GM18519 (cell line): Measurements from ENCODE around the gene BANP.
A peak's percentile ranks its signal among the peaks of the same experiment; 100 is the strongest.
"Not testable (repeated sequence)": the region's sequence is repeated elsewhere in the genome, so short reads cannot be mapped to it uniquely, and the experiment has no call there.

ENCODE experiments used
- ATAC-seq: cut with Tn5 transposase; IDR thresholded peaks from one replicate; pipeline ENCODE4 v1.9.1; 2021; ENCODE audit warnings: mild to moderate bottlenecking, moderate library complexity; ENCODE audit not compliant: unreplicated experiment, low FRiP score

The BANP gene, protein sequence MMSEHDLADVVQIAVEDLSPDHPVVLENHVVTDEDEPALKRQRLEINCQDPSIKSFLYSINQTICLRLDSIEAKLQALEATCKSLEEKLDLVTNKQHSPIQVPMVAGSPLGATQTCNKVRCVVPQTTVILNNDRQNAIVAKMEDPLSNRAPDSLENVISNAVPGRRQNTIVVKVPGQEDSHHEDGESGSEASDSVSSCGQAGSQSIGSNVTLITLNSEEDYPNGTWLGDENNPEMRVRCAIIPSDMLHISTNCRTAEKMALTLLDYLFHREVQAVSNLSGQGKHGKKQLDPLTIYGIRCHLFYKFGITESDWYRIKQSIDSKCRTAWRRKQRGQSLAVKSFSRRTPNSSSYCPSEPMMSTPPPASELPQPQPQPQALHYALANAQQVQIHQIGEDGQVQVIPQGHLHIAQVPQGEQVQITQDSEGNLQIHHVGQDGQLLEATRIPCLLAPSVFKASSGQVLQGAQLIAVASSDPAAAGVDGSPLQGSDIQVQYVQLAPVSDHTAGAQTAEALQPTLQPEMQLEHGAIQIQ

DNA sequence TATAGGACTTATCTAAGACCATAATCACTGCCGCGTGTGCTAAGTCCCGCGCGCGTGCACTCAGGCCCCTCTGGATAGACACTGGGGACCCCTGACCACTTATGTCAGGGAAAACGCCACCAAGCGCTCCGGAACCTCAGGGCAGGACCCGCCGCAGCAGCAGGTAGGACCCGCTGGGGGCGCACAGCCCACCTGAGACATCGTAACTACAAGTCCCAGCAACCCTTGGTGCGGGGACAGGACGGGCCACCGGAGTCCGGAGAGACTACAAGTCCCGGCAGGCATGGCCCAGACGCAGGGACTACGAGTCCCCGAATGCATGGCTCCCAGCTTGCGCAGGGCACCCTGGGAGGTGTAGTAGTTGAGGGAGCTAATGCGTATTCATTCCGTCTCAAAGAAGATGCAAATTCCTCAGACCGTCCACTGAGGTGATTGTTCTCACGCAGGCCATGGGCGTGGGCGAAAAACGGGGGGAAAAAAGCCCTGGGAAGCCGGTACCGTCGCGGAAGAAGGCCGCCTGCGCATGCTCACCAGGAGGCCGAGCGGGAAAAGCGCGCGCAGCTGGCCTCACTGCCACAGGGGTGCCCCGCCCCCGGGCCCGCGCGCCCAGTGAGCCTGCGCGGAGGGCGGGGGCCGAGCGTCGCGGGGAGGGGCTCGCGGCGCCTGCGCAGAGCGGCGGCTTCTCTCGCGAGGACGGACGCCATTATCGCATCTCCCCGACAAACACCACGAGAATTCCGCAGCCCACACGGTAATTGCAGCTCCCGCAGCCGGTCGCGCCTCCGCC, at the start of gene BANP:
BANP (plus strand) TSS at position 670 of the 787 bp plus-strand sequence. CDS start 23,682 bp downstream, outside the sequence.
- ATAC-seq = peak; percentile 67

DNA sequence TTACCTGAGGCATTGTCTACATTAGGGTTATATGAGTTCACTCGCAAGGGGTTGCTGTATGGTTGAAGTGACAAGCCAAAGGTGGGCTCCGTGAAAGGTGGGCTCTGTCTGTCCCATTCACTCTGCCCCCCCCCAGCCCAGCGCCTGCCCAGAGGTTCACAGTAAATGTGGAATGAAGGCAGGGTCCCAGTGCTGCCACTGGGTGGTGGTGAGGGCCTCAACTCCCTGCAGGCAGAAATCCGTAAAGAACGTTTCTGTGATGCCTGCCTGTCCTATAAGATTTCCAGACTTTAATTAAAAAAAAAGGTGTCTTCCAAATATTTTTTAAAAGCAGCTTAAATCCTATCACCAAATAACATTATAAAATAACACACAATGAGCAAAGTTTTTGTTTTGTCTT, 46.3 kb upstream of the BANP start:
- not testable (repeated sequence) for ATAC-seq

DNA sequence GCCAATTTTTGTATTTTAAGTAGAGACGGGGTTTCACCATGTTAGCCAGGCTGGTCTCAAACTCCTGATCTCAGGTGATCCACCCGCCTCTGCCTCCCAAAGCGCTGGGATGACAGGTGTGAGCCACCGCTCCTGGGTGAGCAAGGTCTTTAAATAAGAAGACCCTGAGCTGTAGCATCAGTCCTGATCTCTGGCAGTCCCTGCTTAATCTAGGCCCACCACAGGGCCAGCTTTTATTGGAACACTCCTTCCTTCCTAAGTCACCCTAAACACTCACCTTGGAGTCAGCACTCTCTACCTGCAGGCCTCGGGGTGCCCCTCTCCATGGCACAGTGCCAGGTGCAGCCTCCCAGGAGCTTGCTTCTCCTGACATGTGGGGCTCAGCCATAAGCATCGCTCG, 45.7 kb upstream of the BANP start:
- not testable (repeated sequence) for ATAC-seq

DNA sequence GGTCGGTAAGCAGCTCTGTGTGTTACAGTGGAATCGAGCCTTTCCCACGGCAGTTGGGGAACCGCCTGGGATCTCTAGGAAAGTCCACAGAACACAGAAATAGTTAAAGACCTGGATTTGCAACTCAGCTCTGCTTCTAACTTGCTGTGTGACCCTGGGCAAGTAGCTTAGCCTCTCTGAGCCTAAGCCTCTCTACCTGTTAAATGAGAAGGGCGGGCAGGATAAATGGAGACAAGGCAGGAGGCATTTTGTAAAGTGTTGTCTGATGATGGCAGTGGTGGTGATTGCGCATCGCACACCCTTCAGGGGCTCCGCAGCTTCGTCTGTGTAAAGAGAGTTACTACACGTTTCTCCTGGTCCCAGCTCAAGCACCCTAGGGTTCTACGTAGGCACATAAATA, 43.1 kb upstream of the BANP start:
- not testable (repeated sequence) for ATAC-seq

DNA sequence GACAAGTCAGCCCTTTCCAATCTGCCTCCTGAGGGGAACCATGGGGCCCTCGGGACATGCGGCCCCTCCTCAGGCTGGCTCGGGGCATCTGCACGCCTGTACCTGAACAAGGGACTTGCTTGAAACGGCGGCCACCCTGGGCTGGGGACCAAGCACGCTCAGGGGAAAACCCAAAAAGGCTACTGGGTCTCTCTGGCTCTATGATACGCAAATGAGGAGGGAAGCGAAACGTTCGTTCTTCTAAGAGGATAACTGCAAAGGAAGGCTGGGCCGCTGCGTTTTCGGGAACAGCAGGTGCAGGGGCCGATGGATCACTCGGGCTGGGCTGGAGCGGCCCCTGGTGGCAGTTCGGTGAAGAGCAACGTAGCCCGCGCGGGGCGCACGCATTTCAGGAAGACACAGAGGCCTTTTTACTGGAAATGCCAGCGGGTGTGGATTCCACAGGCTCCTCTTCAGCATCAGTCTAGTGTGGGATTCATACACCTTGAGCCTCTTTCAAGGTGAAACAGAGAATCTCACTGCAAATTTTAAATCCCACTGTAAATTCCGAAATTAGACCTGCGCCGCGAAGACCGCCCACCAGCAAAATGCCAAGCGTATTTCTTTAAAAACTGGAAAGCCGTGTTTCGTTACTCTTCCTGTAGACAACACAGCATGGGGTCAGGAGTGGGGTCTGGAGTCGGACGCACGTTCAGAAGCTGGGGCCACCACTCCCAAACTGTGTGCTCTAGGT, 41.9 kb upstream of the BANP start:
- peak; percentile 76 for ATAC-seq

DNA sequence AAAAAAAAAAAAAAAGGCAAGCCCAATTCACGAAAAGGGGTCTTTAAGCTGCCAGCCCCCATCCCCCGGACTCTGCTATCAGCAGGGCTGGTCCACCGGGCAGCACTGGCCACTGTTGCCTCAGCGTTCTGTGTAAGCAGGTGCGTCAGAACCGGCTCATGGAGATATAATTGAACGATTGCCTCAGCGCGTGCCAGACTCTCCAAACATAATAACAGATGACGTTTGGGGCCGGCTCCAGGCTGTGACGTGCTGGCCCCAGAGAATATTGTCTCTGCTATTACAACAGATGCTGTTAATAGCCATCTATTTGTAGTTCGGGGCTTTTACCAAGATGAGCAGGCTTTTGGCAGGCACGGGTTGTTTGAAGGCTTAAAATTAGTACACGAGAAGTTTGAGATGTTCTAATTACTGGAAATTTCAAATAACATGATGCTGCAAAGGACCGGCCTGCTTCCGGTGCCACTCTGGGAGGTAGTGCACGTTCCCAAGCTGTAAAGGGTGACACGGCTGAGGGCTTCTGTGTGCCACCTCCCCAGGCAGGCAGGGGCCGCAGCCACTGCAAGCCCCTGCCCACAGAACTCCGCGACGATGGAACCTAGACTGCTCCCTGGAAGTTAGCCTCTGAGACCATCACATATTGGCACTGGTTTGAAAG, 40.0 kb upstream of the BANP start:
- ATAC-seq = not testable (repeated sequence)

DNA sequence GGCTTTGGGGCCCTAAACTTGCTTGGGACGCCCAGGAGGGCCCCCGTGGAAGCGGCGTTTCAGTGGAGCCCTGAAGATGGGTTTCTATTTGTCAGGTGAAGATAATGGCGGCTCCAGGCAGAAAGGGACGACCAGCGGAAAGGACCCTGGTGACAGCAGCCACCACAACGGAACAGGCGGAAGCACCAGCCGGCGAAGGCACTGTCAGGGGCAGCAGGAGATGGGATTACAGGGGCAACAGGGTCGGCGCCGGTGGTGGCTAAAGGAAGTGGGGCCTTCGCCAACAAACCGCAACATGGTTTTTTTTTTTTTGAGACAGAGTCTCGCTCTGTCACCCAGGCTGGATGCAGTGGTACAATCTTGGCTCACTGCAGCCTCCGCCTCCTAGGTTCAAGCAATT, 38.5 kb upstream of the BANP start:
- ATAC-seq = not testable (repeated sequence)

DNA sequence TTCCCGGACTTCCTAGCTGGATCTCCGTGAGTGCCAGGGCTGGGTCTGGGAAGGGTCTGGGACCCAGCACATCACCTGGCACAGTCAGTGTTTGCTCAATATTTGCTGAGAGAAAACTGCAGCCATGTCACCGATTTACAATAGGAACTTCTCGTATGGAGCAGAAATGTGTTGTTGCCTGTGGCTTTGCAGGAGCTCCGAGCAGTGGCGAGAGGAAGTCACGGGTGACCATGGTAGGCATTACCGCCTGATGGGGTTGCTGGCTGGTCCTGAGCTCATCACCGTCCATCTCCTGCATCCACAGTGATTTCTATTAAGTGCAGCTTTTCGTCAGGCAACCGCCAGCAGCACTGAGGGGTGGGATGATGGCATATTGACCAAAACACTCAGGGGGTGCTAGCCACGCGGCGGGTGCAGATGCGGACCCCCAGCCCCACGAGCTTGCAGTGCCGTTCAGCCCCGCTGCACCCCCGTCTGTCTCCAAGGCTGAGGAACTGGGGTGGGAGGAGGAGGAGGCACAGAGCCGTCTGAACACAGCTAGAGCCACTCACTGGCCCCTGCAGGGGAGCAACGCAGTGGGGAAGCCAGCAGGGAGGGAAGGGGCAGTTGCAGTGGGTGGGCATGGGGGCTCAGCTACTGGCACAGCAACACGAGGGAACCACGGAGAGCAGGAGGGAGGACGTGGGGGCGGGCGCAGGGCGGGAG, 37.1 kb upstream of the BANP start:
- not testable (repeated sequence) for ATAC-seq

DNA sequence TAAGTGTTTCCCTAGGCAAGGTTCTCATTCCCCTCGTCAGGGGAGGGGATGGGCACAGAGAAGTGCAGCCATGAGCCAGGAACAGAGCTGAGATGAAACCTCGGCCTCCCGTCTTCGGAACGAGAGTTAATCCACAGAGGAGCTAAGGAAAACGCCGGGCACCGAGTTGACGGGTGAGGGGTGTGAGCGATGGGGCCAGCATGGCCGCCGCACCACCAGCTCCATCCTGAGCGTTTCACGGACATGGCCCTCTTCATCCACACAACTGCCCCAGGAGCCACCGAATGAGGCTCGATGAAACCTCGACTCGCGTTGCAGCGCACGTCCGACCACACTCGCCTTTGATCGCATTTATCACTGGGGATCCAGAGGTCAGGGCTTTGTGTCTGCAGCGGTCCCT, 36.4 kb upstream of the BANP start:
- ATAC-seq = no peak

DNA sequence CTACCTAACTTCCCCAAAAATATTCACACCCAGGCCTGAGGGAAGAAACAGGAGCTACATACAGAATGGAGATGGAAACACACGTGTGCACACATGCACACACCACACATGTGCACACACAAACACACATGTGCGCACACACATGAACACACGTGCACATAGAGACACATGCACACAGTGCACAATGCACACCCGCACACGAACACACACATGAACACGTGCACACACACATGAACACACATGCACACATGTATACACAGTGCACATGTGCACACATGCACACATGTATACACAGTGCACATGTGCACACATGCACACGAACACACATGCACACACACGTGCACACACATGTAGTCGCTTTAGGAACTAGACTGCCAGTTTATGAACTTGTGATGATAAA, 33.7 kb upstream of the BANP start:
- ATAC-seq = no peak

DNA sequence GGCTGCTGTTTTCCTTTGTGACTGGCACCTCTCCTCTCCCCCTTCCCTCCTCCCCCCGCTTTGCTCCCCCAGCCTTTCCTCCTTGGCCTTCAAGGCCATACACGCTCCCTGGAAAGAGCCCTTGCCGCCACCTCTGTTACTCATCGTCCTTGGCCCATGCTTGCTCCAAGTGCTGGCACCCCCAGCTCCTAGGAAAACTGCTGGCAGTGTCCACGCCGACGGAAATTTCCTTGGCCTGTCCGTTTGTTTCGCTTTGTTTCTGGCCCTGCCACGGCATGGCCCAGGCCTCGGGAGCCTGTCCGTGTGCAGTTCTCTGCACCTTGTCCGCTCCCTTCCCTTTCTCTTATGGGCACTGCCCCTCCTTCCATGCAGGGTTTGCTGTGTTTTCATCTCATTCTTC, 32.9 kb upstream of the BANP start:
- ATAC-seq = no peak

DNA sequence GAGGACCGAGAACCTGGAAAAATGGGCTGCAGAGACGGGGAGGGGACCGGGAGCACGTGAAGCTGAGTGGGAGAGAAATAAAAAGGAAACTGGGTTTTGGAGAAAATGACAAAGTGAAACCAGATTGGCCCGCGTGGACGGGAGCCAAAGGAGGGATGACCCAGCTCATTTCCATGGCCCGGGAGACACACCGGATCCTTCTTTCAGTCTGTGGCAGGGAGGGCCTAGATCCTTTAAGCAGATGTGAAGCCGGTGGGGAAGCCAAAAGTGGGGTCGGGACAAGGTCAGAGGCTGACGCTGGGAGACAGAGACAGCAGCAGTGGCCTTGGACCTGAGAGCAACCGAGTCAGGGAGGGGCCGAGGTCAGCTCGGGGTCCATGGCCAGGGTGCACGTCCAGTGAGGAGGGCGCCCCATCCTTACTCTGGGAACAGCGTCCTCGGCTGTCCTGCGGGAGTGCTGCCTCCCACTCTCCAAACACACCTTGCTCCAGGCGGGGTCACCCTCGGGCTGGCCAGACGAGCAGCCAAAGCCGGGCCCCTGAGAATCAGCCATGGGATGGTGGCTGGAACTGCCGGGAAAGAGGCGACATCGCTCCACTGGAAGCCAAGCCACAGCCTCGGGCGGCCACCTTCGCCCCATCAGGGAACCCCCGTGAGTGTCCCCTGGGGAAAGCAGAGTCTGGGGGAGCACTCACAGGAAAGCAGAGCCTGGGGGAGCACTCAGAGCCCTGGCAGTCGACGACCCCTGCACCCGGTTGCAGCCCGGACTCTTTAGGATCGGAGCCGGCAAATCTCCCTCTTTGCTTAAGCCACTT, 32.2 kb upstream of the BANP start:
- ATAC-seq = no peak

DNA sequence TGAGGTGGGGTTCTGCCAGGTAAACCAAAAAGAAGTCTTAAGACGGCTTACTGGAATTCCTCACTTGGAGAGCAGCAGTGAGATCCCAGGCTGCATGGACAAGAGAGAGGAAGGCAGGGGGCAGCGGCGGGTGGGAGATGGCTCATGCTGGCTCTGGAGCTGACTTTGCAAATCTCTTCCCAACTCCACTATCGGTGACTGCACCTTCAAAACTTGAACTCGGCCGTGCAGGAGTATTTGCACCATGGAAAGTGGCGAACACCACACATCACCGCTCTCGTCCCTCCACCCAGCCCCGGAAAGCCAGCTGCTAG, 31.6 kb upstream of the BANP start:
- no peak for ATAC-seq

DNA sequence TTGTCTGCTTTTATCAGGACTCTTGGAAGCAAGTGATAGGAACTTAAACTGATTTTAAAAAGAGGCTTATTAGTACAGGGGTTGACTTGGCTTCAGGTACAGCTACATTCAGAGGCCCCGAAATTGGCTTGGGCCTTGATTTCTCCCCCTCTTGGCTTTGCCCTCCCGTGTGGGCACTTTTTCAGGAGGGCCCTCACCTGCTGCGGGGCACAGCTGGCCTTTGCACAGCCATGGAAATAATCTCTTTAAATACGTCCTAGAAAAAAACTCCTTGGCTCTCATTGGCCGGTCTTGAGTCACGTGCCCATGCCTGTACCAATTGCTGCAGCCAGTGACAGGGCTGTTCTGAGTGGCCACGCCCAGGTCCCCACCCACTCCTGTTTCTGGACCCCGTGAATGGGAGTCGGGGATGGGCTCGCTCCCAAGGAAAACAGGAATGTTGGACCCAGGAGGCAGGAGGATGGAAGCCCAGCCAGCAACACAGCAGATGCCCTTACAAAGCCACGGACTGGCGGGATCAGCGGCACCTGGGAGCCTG, 29.9 kb upstream of the BANP start:
- no peak for ATAC-seq

DNA sequence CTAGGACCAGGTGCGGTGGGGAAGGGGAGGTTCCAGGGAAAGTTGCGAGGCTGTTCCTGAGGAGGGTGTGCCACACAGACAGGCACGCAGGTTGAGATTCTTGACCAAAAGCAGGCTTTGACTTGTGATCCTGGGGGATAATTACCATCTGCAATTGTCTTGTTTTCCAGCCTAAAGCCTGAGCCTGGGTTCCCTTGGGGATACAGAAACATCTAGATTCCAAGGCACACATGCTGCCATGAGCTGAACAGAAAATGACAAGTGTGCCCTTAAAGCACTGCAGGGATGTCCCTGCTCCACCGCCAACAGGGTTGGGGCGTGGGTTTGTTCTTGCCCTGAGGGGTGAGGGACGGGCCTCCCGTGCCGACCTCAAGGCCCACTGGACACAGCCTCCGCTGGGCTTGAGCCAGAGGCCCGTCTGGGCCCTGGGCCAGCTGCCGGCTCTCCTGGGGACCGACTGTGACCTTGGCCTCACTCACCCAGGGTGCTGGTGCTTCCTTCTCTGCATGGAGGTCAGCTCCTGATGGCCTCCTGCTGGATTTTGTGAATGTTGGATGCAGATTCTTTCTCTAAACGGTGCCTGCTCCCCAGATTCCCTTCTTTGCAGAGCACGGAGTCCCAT, 28.9 kb upstream of the BANP start:
- ATAC-seq = no peak

DNA sequence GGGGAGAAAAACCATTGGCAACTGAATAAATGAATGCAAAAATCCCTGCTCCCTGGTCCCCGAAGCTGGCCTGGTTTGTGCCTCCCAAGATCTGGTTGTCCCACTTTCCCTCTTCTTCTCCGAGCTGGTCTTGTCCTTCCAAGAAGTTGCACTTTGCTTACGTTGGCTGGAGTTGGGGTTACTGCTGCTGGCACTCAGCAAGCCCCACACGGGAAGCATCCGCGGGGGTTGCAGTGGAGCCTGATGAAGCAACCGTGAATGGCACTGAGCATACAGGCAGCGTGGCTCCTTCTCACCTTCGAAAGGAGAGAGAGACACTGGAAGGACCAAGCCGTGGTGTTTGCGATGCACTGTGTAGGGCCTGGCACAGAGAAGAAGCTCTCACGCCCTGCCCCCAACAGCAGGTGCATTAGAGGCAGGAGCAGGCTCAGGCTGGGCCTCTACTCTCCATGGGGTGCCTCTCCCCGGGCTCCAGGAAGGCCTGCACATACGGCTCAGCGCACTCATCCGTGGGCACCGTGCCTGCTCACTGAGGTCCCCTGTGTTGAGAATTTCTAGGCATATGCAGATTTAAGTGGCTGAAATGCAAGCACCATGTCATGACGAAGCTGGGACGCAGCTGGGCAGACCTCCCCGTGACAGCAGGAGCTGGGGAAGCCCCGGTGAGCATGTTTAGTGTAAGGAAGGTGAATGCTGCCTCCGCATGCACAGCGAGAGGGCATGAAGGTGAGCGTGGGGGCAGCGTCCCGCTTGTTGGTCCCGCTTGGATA, 27.0 kb upstream of the BANP start:
- peak; percentile 40 for ATAC-seq

DNA sequence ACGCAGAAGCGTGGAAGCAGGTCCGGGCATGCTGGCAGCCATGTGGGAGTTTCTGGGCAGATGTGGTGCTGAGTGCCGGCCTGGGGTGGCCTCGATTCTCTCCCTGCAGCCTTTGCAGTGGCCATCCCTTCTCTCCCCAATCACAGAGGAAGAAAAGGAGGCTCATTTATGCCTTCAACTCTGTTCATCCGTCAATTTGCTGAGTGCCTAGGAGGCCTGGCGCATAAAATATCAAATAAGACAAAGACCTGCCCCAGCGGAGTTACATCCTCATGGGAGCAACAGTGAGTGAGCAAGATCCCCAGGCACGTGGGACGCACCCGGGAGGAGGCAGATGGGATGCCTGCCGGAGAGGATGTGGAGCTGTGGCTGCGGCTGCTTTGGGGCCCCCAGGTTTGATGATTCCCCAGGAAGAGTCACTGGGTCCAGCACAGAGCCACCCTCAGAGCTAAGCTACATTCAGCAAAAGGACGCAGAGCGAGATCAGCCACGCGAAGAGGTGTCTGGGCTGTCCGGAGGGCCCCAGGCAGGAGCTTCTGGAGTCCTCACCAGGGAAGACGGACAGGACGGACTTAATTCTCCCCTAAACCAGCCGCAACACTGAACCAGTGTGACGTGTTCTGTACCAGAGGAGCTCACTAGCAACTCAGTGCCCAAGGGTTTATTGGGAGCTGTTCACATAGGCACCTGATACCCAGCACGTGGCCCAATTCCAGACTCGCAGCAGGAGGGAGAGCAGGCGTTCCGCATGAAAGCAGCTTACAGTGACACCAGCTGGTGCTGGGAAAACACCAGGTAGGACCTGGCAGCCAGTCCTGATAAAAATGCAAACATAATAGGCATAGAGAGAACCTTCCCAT, 26.2 kb upstream of the BANP start:
- ATAC-seq = no peak
